DND-41 (cell line): ENCODE data around the gene ACOX3.

Source experiments
- CTCF ChIP-seq: IDR thresholded peaks from 2 replicates; pipeline ENCODE4 v1.5.1; 2012; ENCODE audit warnings: borderline replicate concordance, low read length, moderate library complexity, mild to moderate bottlenecking; ENCODE audit not compliant: poor library complexity, severe bottlenecking; ENCODE audit errors: extremely low read depth
- EZH2 ChIP-seq: IDR thresholded peaks from 3 replicates; pipeline ENCODE4 v1.6.1; 2012; ENCODE audit warnings: borderline replicate concordance, low read depth, mild to moderate bottlenecking, moderate library complexity, low read length, inconsistent platforms; ENCODE audit not compliant: severe bottlenecking

GRCh38 chr4:8402181-8402597 lies 38.3 kb downstream of the ACOX3 start:
- TF ChIP-seq CTCF = no peak
- TF ChIP-seq EZH2 = no peak
